ENCODE measurements around the gene OPALIN.

- TF ChIP-seq CTCF (IDR thresholded peaks at IDR 0.05): no peak
- TF ChIP-seq POLR2A (IDR thresholded peaks at IDR 0.05): no peak
Measured at GRCh38 chr10:96345222-96345621, 13.6 kb downstream of the OPALIN start.
